H9 (cell line): ENCODE results near the gene FGD5. TPM values are rescaled to one million over a fixed set of nuclear protein-coding genes. Genes with fewer than 3 reads are reported as not detected.

Experiments used
- DNase-seq: peaks from one replicate; pipeline ENCODE4 v3.0.0-alpha.2; 2017
- H2AFZ ChIP-seq: one replicate; pipeline ENCODE4 v1.6.1; 2013; ENCODE audit warnings: mild to moderate bottlenecking, low read length, control low read depth, moderate library complexity
- H2AK5ac ChIP-seq: 2 replicates; pipeline ENCODE4 v1.6.1; 2013; ENCODE audit warnings: low read length, control low read depth, mixed read lengths; ENCODE audit not compliant: insufficient read length
- H2BK120ac ChIP-seq: one replicate; pipeline ENCODE4 v1.6.1; 2013; ENCODE audit warnings: low read depth, mild to moderate bottlenecking, low read length, control low read depth, inconsistent platforms; ENCODE audit not compliant: poor library complexity, severe bottlenecking
- H2BK12ac ChIP-seq: 2 replicates; pipeline ENCODE4 v1.6.1; 2013; ENCODE audit warnings: low read length, control low read depth, mixed read lengths, low read depth; ENCODE audit not compliant: insufficient read length
- H2BK15ac ChIP-seq: 2 replicates; pipeline ENCODE4 v1.6.1; 2013; ENCODE audit warnings: low read depth, low read length, control low read depth
- H2BK20ac ChIP-seq: one replicate; pipeline ENCODE4 v1.6.1; 2013; ENCODE audit warnings: low read depth, mild to moderate bottlenecking, low read length, control low read depth, inconsistent platforms; ENCODE audit not compliant: poor library complexity, severe bottlenecking
- H2BK5ac ChIP-seq: 2 replicates; pipeline ENCODE4 v1.6.1; 2013; ENCODE audit warnings: low read length, control low read depth, mixed read lengths; ENCODE audit not compliant: insufficient read length
- H3K14ac ChIP-seq: 2 replicates; pipeline ENCODE4 v1.6.1; 2013; ENCODE audit warnings: low read length, control low read depth; ENCODE audit not compliant: insufficient read depth
- H3K18ac ChIP-seq: 2 replicates; pipeline ENCODE4 v1.6.1; 2013; ENCODE audit warnings: low read depth, mild to moderate bottlenecking, mixed read lengths, low read length, control low read depth; ENCODE audit not compliant: insufficient read length
- H3K23ac ChIP-seq: 2 replicates; pipeline ENCODE4 v1.6.1; 2013; ENCODE audit warnings: low read length, control low read depth, mixed read lengths, low read depth; ENCODE audit not compliant: insufficient read length
- H3K23me2 ChIP-seq: 2 replicates; pipeline ENCODE4 v1.6.1; 2013; ENCODE audit warnings: low read depth, mild to moderate bottlenecking, mixed read lengths, low read length, control low read depth; ENCODE audit not compliant: insufficient read length, poor library complexity, severe bottlenecking
- H3K27ac ChIP-seq: 2 replicates; pipeline ENCODE4 v1.5.1; 2013; ENCODE audit warnings: low read length, control low read depth, mixed read lengths, low read depth; ENCODE audit not compliant: insufficient read length
- H3K27me3 ChIP-seq: 2 replicates; pipeline ENCODE4 v1.6.1; 2013; ENCODE audit warnings: low read length, control low read depth, inconsistent platforms; ENCODE audit not compliant: insufficient read depth
- H3K4ac ChIP-seq: 2 replicates; pipeline ENCODE4 v1.6.1; 2013; ENCODE audit warnings: low read depth, mild to moderate bottlenecking, control low read depth, inconsistent platforms, low read length, moderate library complexity
- H3K4me1 ChIP-seq: 2 replicates; pipeline ENCODE4 v1.6.1; 2013; ENCODE audit warnings: low read length, control low read depth, inconsistent platforms; ENCODE audit not compliant: insufficient read depth
- H3K4me2 ChIP-seq: 2 replicates; pipeline ENCODE4 v1.6.1; 2013; ENCODE audit warnings: low read length, control low read depth, mixed read lengths; ENCODE audit not compliant: insufficient read length, insufficient read depth
- H3K56ac ChIP-seq: 2 replicates; pipeline ENCODE4 v1.6.1; 2013; ENCODE audit warnings: low read depth, mild to moderate bottlenecking, mixed read lengths, low read length, control low read depth; ENCODE audit not compliant: insufficient read length
- H3K79me1 ChIP-seq: 2 replicates; pipeline ENCODE4 v1.6.1; 2013; ENCODE audit warnings: low read depth, mild to moderate bottlenecking, moderate library complexity, low read length, control low read depth, inconsistent platforms; ENCODE audit not compliant: insufficient read depth, poor library complexity, severe bottlenecking
- H3K79me2 ChIP-seq: 2 replicates; pipeline ENCODE4 v1.6.1; 2013; ENCODE audit warnings: low read length, control low read depth, inconsistent platforms; ENCODE audit not compliant: insufficient read depth
- H3K9ac ChIP-seq: 2 replicates; pipeline ENCODE4 v1.6.1; 2013; ENCODE audit warnings: low read length, control low read depth, mixed read lengths; ENCODE audit not compliant: insufficient read length; ENCODE audit errors: extremely low read depth
- H3K9me3 ChIP-seq: one replicate; pipeline ENCODE4 v1.6.1; 2013; ENCODE audit warnings: low read depth, low read length, inconsistent platforms; ENCODE audit not compliant: control insufficient read depth
- H3T11ph ChIP-seq: one replicate; pipeline ENCODE4 v1.6.1; 2013; ENCODE audit warnings: mild to moderate bottlenecking, low read length, control low read depth, inconsistent platforms
- H4K20me1 ChIP-seq: one replicate; pipeline ENCODE4 v1.6.1; 2013; ENCODE audit not compliant: control insufficient read depth, insufficient read length, insufficient read depth
- H4K5ac ChIP-seq: 2 replicates; pipeline ENCODE4 v1.6.1; 2013; ENCODE audit warnings: low read depth, mild to moderate bottlenecking, mixed read lengths, low read length, control low read depth; ENCODE audit not compliant: insufficient read length
- H4K8ac ChIP-seq: replicated peaks from 2 replicates; pipeline ENCODE4 v1.6.1; 2013; ENCODE audit warnings: low read length, control low read depth, mixed read lengths, low read depth; ENCODE audit not compliant: insufficient read length
- H4K91ac ChIP-seq: 2 replicates; pipeline ENCODE4 v1.6.1; 2013; ENCODE audit warnings: low read depth, mild to moderate bottlenecking, moderate library complexity, mixed read lengths, low read length, control low read depth; ENCODE audit not compliant: insufficient read length
- H3K27ac Mint-ChIP-seq, 3 experiments: 2 replicates in 2 of 3; 3 replicates in 1 of 3; pipeline ENCODE4 v1.8.0; 2020 to 2021; ENCODE audit warnings: mixed read lengths in 3 of 3, mild to moderate bottlenecking in 1 of 3, moderate library complexity in 1 of 3
- H3K27me3 Mint-ChIP-seq: 2 replicates; pipeline ENCODE4 v1.8.0; 2021; ENCODE audit warnings: low read depth, mild to moderate bottlenecking, moderate library complexity, mixed read lengths
- H3K36me3 Mint-ChIP-seq, 3 experiments: 2 replicates in 2 of 3; 3 replicates in 1 of 3; pipeline ENCODE4 v1.8.0; 2020 to 2021; ENCODE audit warnings: low read depth in 3 of 3, mixed read lengths in 3 of 3; ENCODE audit not compliant: insufficient read depth in 1 of 3
- H3K4me1 Mint-ChIP-seq, 2 experiments: 2 replicates each; pipeline ENCODE4 v1.8.0; 2020; ENCODE audit warnings: mixed read lengths in 2 of 2
- H3K4me3 Mint-ChIP-seq, 2 experiments: 2 replicates in 1 of 2; 3 replicates in 1 of 2; pipeline ENCODE4 v1.8.0; 2020 to 2021; ENCODE audit warnings: mild to moderate bottlenecking in 2 of 2, mixed read lengths in 2 of 2, moderate library complexity in 1 of 2
- H3K9me3 Mint-ChIP-seq, 2 experiments: 2 replicates in 1 of 2; 3 replicates in 1 of 2; pipeline ENCODE4 v1.8.0; 2020; ENCODE audit warnings: mild to moderate bottlenecking in 2 of 2, mixed read lengths in 2 of 2, moderate library complexity in 1 of 2
- WGBS: extraction: QIAGEN DNeasy Blood & Tissue Kit; methylation state at CpG from one replicate; pipeline ENCODE4 v1.1.7; 2013; ENCODE audit warnings: missing lambda C conversion rate, low lambda C conversion rate, mixed read lengths; ENCODE audit not compliant: insufficient read length; ENCODE audit errors: extremely low coverage; 5-methylcytosine and 5-hydroxymethylcytosine counted together
- total RNA-seq: library from RNA; stranded (reverse); gene quantifications from 2 replicates; pipeline ENCODE4 v1.2.1, GENCODE V29; 2021
- TF ChIP-seq, protein P1 (sequence below): fragments of 200-600 bp; sonication (generic); conservative IDR thresholded peaks from 3 replicates; pipeline ENCODE4 v1.8.0; 2021; ENCODE audit warnings: antibody characterized with exemption, mild to moderate bottlenecking

Gene FGD5
- total RNA-seq, 1 experiment from 2014 or later: 7.8 TPM

DNA sequence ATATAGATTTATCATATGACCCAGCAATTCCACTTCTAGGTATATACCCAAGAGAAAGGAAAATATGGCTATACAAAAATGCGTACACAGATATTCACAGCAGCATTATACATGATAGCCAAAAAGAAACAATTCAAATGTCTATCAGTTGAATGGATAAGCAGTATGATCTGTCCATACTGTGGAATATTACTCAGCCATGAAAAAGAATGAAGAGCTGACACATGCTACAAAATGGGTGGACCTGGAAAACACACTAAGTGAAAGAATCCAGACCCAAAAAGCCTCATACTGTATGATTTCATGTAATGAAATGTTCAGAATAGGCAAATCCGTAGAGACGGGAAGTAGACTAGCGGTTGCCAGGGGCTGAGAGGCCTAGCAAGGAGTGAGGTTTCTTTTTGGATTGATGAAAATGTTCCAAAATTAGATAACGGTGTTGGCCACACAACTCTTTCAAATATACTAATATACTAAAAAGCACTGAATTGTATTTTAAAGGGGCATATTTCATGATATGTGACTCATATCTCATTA lies 33.4 kb downstream of the FGD5 start:
- no peaks in the 10 kb centered on the region; the same call in 1 of the 2 replicates for H3K27me3 Mint-ChIP-seq
- no peak overlapping the region for H2BK20ac ChIP-seq

More for the DNA sequence above, 33.4 kb downstream of the FGD5 start:
- H3K4me1 ChIP-seq: peaks cover 4% of the 10 kb centered on the region; the same call in 1 of the 2 replicates
- H3K14ac ChIP-seq: no peak overlapping the region
- no peak overlapping the region for H3K4ac ChIP-seq
- H2AFZ ChIP-seq: no peak overlapping the region
- WGBS: no CpG with 5 or more reads among the region's 5 CpGs
- no peak overlapping the region for H4K91ac ChIP-seq
- no peaks in the 10 kb centered on the region for H3K79me1 ChIP-seq
- no peak overlapping the region for H3K56ac ChIP-seq
- H3K9me3 Mint-ChIP-seq: peaks cover 0 to 10% of the 10 kb centered on the region in 2 experiments; a peak in 1 of 5 replicates
- peaks cover 28 to 32% of the 10 kb centered on the region in 2 experiments for H3K4me1 Mint-ChIP-seq
- no peak overlapping the region for H3K9ac ChIP-seq
- no peak overlapping the region for H3K23ac ChIP-seq
- no peaks in the 10 kb centered on the region for H3K9me3 ChIP-seq
- no peak overlapping the region for H2BK5ac ChIP-seq
- peaks cover 0 to 4% (median 0%) of the 10 kb centered on the region in 3 experiments; a peak in 1 of 7 replicates for H3K36me3 Mint-ChIP-seq
- TF ChIP-seq, protein P1, sequence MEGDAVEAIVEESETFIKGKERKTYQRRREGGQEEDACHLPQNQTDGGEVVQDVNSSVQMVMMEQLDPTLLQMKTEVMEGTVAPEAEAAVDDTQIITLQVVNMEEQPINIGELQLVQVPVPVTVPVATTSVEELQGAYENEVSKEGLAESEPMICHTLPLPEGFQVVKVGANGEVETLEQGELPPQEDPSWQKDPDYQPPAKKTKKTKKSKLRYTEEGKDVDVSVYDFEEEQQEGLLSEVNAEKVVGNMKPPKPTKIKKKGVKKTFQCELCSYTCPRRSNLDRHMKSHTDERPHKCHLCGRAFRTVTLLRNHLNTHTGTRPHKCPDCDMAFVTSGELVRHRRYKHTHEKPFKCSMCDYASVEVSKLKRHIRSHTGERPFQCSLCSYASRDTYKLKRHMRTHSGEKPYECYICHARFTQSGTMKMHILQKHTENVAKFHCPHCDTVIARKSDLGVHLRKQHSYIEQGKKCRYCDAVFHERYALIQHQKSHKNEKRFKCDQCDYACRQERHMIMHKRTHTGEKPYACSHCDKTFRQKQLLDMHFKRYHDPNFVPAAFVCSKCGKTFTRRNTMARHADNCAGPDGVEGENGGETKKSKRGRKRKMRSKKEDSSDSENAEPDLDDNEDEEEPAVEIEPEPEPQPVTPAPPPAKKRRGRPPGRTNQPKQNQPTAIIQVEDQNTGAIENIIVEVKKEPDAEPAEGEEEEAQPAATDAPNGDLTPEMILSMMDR: no peak
- H3K27ac ChIP-seq: no peak overlapping the region
- H2AK5ac ChIP-seq: no peak overlapping the region
- H3T11ph ChIP-seq: no peak overlapping the region
- H3K4me3 Mint-ChIP-seq: no peak overlapping the region
- H2BK12ac ChIP-seq: no peak overlapping the region
- H3K79me2 ChIP-seq: no peaks in the 10 kb centered on the region
- DNase-seq: no peak
- no peaks in the 10 kb centered on the region for H3K27me3 ChIP-seq
- no peak overlapping the region for H2BK15ac ChIP-seq
- H3K27ac Mint-ChIP-seq: 0 out of 7 replicates have a peak overlapping the region, but pooled peaks of 1 of the 3 experiments have one; percentile 25
- no peak overlapping the region for H3K18ac ChIP-seq
- no peaks in the 10 kb centered on the region for H4K20me1 ChIP-seq
- no peak overlapping the region for H4K5ac ChIP-seq
- no peak overlapping the region for H2BK120ac ChIP-seq
- H3K23me2 ChIP-seq: no peaks in the 10 kb centered on the region
- no peak overlapping the region for H3K4me2 ChIP-seq
- no peak overlapping the region for H4K8ac ChIP-seq
